ENCODE data around the gene CPNE5.

GRCh38 chr6:36743032-36743431 is 96.2 kb downstream of the CPNE5 start:
- TF ChIP-seq CTCF (IDR thresholded peaks at IDR 0.05 in 8 of 11, conservative IDR thresholded peaks at IDR 0.05 in 3 of 11) (no peak), POLR2AphosphoS5 (IDR thresholded peaks at IDR 0.05) (no peak)

Data from spleen (tissue), 7 donors.